Right renal cortex interstitium (tissue), 3 donors: ENCODE results near the gene ADAM10. TPM values are rescaled to one million over a fixed set of nuclear protein-coding genes. Genes with fewer than 3 reads are reported as not detected.
A peak's percentile ranks its signal among the peaks of the same experiment; 100 is the strongest.
"Not testable (repeated sequence)": the region's sequence is repeated elsewhere in the genome, so short reads cannot be mapped to it uniquely, and the experiment has no call there.

Experiments used
- DNase-seq, 3 donors: peaks; one replicate each; pipeline ENCODE4 v3.0.0-alpha.2; 2013; ENCODE audit warnings: low read depth in 3 of 3, low spot score in 2 of 3
- polyA plus RNA-seq, 3 donors: library from polyadenylated mRNA; unstranded; fragments of 120-200 nt; gene quantifications; one replicate each; pipeline ENCODE4 v1.2.1, GENCODE V29; 2013; ENCODE audit not compliant: insufficient read length in 3 of 3

ADAM10 gene, protein sequence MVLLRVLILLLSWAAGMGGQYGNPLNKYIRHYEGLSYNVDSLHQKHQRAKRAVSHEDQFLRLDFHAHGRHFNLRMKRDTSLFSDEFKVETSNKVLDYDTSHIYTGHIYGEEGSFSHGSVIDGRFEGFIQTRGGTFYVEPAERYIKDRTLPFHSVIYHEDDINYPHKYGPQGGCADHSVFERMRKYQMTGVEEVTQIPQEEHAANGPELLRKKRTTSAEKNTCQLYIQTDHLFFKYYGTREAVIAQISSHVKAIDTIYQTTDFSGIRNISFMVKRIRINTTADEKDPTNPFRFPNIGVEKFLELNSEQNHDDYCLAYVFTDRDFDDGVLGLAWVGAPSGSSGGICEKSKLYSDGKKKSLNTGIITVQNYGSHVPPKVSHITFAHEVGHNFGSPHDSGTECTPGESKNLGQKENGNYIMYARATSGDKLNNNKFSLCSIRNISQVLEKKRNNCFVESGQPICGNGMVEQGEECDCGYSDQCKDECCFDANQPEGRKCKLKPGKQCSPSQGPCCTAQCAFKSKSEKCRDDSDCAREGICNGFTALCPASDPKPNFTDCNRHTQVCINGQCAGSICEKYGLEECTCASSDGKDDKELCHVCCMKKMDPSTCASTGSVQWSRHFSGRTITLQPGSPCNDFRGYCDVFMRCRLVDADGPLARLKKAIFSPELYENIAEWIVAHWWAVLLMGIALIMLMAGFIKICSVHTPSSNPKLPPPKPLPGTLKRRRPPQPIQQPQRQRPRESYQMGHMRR
- 100 to 1,000 TPM; 266 to 284 (median 277) TPM for polyA plus RNA-seq

DNA sequence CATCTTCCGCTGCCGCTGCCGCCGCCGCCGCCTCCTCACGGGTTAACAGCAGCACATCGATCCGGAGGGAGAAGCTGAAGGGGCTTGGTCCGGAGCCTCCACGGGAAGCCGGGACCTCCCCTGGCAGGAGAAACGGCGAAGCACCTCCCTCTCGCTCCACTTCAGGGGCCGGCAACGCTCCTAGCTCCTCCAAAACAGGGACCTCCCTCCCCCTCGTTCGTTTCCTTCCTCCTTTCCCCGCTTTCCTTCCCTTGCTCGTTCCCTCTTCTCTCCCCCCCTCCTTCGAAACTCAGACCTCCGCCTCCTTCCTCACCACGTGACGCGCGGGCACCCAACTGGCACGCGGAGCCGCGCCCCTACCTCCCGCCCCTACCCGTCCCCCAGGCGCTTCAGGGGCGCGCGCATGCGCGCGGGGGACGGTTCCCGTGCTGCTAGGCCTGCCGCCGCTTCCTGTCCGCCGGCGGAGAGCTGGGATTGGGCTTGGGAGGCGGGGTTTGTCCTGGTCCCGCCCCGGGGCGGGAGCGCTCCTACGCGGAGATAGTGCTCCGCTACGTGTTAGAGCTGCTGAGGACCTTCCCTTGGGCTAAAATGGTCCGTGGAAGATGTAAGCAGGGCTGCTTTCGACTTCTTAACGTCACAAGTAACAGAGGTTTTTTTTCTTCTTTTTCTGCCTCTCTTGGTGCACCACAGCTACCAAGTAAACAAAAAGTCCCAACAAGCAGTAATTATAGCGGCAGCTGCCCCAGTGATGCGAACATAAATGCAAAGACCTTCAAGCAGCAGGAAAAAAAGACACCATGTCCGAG, at the start of gene ADAM10:
Gene ADAM10 (minus strand): TSS at position 176 of the 806 bp plus-strand sequence. CDS start 173 bp downstream, at position 3.
- peak; percentile 97 to 98 (median 98) for DNase-seq

DNA sequence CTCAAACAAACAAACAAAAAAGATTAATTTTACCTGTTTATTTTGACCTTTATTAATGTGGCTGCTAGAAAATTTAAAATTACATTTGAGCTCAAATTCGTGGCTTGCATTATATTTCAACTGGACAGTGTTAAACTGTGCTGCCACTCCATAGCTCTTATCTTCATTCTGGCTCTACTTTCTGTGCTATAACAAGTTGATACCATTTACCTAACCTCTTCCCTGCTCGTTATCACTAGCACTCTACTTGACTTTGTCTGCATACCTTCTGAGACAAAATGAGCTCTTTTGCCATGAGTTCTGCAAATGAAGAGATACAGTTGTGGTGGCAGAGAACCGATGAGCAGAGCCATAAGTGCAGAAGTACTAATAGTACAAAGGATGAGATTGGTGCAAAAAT, 48.0 kb upstream of the ADAM10 start:
- DNase-seq: no peak

DNA sequence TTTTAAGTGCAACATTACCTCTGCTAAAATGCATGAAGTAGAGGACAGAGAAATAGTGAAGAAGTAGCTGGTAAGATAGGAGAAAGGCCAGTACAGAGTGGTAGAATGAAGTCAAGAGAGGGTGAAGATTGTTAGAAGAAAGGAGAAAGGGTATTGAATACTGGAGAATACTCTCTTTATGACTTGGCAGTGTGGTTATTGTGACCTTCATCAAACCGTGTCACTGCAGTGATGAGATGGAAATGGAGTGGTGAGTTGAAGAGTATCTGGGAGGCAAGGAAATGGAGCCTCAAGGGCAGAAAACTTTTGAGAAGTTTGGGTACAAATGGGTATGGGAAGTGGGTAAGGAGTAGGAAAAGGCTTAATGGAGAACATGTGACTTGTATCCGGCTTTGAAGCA, 46.3 kb upstream of the ADAM10 start:
- DNase-seq: no peak

DNA sequence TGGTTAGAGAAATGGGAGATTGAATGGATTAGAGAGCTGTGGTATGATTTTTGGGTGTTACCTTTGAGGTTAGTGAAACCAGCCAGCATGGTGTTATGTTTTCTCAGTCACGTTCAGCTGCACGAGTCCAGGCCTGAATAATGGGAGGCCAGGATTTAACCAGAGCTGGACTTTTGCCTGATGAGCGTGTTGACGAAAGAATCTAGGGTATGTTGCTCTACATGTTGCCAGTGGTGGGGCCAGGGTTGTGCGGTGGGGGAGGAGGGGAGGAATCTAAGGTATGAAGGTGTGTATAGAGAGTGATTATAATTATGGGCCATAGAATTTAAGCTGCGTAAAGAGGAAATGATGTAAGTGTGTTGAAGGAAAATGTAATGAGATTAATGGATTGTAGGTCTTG, 44.4 kb upstream of the ADAM10 start:
- DNase-seq: peak in 1 of 3 donors; percentile 27

DNA sequence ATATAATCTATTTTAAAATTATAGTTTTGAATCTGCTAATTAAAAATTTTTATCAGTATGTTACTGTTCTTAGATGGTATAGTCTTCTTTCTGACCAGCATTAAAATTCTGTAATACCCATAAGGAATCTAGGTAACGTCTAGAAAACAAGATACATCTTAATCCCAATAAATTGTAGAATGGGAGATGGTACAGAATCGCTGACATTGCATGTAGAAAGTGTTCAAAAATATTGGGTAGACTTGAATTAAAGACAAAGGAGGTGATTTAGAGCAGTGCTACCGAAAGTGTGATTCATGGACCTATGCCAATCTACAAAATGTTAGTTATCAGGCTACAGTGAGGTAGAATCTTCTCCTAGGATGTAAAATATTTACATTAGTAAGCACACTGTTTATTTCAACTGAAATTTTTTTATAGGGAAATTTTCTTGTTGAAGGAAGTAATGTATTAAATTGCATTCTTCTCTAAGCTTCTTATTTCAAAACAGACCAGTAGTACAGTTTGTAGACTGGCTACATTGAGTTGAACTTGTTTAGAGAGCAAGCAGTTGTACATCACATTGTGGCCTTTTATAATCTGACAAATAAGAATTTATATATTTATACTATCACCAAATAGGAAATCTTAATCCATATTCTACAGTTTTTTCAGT, 38.7 kb upstream of the ADAM10 start:
- DNase-seq: no peak

DNA sequence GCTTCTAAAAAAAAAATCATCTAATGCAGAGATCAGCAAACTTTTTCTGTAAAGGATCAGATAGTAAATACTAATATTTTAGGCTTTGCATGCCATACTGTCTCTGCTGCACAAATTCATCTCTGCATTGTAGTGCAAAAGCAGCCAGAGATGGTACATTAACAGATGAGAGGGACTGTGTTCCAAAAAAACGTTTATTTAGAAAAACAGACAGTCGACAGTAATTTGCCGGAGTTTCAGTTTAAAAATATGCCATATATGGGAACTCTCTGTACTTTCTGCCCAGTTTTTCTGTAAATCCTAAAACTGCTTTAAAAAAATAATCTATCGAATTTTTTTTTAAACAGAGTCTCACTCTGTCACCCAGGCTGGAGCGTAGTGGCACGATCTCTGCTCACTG, 35.8 kb upstream of the ADAM10 start:
- DNase-seq: no peak

DNA sequence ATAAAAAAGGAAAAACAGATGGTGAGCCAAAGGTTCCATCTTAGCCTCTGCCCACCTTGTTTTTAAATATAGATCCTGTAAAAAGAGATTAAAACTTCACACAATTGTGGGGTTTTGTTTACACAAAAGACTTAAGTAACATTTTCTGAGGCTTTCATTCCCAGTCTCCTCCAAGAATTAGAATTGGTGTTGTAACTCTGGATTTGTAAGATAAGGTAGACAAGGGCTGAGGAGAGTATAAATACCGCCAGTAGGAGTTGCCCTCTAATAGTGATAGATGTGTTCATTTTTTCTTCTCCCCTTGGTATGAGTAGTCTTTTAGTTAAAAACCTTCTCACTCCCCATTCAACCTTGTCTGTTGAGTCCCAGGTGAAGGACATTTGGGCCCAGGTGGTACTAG, 30.0 kb upstream of the ADAM10 start:
- DNase-seq: no peak

DNA sequence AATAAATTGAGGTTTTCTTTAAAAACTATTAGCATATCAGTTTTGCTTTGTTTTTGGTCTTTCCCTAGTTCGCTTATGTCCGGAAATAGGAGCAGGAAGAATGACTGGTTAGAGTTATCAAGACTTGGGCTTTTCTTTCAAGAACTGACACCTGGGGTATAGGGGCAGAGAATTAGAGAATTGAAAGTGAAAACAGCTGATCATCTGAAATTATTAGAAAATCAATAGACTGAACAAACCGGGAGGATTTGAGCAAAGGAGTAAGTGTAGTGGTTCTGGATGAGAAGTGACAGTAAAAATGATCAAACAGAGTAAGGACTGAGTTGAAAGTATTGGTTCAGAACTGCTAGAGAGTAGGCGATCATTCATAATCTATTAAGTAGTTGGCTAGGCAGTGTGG, 27.6 kb upstream of the ADAM10 start:
- DNase-seq: no peak

DNA sequence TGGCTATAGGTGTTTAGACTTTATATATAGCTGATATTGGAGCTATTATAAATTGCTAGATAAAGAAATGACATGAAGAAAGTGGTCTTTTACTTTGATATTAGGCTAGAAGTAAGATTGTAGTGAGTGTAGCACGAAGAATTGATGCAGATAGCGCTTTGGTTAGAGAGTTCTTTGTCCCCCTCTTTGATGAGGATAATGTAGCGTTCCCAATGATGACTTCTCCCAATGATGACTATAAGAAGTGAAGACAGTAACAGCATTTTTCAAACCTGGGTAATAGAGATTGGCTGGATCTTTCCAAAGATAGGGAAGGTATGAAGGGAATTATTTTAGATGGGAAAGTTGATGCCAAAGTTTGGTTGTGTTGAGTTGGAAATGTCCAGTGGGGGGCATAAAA, 25.9 kb upstream of the ADAM10 start:
- DNase-seq: no peak

DNA sequence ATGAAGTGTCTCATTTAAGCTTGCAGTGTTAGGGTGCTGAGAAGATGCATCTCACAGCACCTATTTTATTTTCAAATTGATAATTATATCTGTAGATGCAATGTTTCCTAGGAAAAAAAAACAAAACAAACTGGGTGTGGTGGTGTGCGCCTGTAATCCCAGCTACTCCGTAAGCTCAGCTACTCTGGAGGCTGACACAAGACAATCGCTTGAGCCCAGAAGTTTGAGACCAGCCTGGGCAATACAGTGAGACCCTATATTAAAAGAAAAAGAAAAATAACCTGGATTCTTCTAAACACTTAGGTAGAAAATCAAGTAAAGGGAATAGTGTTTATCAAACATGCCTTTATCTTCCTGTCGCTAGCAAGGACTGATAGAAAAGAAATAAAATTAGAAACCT, 23.5 kb upstream of the ADAM10 start:
- DNase-seq: no peak

DNA sequence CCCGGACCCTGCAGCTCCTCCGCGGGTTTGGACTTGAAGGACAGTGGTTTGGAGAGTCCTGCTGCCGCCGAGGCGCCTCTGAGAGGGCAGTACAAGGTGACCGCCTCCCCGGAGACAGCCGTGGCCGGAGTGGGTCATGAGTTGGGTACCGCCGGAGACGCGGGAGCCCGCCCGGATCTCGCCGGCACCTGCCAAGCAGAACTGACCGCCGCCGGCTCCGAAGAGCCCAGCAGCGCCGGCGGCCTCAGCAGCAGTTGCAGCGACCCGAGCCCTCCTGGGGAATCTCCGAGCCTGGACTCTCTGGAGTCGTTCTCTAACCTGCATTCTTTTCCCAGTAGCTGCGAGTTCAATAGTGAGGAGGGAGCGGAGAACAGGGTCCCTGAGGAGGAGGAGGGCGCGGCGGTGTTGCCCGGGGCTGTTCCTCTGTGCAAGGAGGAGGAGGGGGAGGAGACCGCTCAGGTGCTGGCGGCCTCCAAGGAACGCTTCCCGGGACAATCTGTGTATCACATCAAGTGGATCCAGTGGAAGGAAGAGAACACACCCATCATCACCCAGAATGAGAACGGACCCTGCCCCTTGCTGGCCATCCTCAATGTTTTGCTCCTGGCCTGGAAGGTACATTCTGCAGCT, 22.2 kb upstream of the ADAM10 start:
- peak in 1 of 3 donors; percentile 47 for DNase-seq

DNA sequence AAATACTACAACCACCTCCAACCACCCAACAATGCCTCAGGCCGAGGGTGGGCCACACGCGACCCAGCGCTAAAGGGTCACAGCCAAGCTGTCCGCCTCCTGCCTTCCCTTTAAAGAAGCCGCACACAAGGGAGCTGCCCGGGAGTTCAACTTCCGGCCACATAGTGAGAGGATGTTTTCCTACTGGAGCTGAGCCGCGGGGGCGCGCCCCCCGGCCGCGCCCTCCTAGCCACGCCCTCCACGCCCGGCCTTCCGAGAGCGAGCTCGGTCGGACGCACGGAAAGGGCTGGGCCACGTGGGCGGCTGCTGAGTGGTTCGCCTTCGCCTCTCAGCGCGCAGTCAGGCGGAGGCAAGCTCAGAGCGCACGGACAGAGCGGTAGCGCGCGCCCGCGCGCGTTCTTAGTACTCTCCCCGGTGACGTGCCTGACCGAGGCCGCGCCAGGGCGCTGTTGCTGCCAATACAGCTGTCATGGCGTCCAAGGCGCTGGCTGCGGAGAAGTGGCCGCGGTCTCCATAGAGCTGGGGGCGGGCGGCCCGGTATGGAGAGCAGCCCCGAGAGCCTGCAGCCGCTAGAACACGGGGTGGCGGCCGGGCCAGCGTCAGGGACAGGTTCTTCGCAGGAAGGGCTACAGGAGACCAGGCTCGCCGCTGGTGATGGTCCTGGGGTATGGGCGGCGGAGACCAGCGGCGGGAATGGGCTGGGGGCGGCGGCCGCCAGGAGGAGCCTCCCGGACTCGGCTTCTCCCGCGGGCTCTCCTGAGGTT, 21.5 kb upstream of the ADAM10 start, which contains the start of gene MINDY2:
Gene MINDY2 (plus strand): TSS at position 446 of the 764 bp plus-strand sequence. CDS start 94 bp downstream, at position 540.
- DNase-seq: peak; percentile 97 to 98 (median 97)

DNA sequence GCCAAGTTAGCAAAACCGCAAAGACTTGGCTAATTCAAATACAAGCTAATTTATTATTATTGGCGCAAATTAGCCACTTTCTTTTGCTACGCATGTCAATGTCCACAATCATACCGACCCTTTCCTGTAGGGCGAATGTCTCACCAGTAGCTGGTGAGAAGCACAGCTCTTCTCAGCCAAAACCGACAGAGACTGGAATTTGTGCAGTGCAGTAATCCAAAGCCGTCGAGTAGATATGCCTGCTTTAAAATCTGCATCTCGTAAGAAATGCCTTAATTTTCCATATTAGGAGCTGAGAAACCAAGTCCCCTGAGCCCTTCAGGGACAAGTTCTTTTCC, 21.0 kb upstream of the ADAM10 start:
- DNase-seq: peak in 1 of 3 donors; percentile 83

DNA sequence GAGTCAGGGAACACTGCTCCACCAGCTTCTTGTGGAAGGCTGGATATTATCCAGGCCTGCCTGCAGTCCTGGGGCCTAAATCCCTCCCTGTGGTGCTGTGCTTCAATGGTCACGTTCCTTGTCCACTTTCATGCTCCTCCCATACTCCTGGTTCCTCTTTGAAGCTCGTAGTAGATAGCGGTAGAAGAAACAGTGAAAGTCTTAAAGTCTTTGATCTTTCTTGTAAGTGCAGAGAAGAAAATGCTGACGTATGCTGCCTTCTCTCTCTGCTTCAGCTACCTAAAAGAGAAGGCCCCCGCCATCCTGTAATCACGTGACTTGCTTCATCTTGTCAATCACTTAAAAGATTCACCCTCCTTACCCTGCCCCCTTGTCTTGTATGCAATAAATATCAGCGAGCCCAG, 19.1 kb upstream of the ADAM10 start:
- not testable (repeated sequence) for DNase-seq

DNA sequence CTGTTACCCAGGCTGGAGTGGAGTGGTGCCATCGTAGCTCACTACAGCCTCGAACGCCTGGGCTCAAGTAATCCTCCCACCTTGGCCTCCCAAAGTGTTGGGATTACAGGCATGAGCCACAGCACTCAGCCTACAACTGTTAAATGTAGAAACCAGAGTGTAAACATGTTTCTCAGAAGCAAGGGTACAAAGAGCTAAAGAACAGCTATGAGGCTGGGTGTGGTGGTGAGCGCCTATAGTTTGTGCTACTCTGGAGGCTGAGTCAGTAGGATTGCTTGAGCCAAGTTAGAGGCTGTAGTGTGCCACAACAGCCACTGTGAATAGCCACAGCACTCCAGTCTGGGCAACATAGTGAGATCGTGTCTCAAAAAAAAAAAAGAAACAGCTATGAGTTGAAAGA, 16.8 kb upstream of the ADAM10 start:
- DNase-seq: no peak

DNA sequence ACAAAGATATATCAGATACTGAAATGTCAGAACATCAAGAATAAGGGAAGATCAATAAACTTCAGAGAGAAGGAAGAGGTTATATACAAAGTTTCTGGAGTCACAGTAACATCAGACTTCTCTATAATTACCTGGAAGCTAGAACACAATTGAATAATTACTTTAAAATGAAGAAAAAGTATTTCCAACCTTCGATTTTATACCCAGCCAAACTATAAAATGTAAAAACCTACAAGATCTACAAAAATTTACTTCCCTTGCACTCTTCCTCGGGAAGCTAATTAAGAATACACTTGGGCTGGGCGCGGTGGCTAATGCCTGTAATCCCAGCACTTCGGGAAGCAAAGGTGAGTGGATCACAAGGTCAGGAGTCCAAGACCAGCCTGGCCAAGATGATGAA, 15.0 kb upstream of the ADAM10 start:
- DNase-seq: no peak

DNA sequence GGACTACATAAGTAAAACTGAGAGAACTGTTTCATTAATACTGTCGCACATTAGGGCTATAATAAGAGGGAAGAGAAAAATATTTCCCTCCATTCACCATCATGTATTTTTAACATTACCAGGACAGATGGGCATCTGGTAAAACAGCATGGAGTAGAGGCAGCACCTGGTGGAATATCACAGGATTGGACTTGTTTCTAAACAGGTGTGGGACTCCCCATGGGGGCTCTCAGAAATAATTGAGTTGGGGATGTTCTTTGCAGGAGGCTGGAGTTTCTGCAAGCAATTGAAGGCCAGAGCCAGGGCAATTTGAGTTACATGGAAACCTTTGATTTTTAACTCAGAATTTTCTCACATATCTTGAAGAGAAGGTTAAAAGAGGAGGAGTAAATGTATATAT, 13.2 kb upstream of the ADAM10 start:
- DNase-seq: no peak

DNA sequence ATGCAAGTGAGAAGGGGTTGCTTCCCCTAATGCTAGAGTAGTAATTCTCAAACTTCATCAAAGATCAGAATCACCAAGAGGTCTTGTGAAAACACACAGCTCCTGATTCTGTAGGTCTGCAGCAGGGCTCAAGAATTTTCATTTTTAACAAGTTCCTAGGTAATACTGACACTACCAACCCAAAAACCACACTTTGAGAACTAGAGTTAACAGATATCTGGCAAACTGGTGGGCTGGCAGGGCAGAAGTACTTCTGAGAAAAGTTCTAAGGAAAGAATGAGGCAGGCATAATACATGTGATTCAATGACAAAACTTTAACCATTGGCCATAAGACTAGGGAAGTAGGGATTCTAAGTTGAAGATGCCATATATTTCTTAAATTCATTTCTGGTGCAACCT, 12.8 kb upstream of the ADAM10 start:
- no peak for DNase-seq

DNA sequence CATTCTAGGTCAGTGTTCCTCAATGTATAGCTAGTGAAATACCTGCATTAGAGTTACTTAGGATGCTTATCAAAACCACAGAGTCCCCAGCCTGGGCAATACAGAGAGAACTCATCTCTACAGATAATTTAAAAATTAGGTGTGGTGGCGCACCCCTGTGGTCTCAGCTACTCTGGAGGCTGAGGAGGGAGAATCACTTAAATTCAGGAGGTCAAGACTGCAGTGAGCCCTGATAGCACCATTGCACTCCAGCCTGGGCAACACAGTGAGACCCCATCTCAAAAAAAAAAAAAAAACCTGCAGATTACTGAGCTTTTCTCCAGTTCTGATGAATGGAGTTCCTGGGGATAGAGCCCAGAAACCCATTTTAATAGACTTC, 11.5 kb upstream of the ADAM10 start:
- DNase-seq: no peak
